Suprapubic skin (tissue), 3 donors: ENCODE results near the gene PHTF2.

Experiments used
- EP300 ChIP-seq: sonication (generic); formaldehyde crosslinking; IDR thresholded peaks from one replicate; pipeline ENCODE4 v1.6.1; 2017; ENCODE audit warnings: antibody characterized with exemption
- TF ChIP-seq, protein P1 (sequence below), 2 donors: fragments of 200-600 bp in 1 of 2; fragments of 450-650 bp in 1 of 2; sonication (generic) in 1 of 2; IDR thresholded peaks; one replicate each; pipeline ENCODE4 v1.5.1; 2016 to 2019; ENCODE audit warnings: antibody characterized with exemption in 2 of 2, mild to moderate bottlenecking in 1 of 2, moderate library complexity in 1 of 2

DNA sequence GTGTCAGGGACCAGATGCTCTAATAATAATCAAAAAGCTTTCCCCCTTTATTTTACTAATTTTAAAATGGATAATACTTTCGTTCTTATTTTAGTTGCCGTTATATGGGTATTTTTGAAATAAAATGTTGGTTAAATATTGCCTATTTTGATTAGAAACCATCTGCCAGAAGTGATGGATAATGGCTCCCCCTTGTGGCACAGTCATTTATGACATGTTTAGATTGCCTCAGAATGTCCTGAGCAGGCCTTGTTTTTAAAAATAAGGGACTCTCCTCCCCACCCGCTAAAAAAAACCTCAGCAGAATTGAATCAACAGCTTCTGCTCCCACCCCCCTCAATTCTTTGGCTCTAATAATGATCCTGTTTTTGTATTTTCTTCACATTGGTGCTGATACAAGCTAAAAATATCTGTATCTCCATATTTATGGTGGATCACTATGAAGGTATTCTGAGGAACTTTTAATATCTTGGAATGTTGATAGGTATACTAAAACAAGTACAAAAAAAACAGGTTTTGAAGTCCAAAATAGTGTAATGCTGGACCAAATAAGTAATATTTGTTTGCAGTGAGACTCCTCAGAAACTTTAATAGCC, 39.2 kb upstream of the PHTF2 start:
- TF ChIP-seq, protein P1, sequence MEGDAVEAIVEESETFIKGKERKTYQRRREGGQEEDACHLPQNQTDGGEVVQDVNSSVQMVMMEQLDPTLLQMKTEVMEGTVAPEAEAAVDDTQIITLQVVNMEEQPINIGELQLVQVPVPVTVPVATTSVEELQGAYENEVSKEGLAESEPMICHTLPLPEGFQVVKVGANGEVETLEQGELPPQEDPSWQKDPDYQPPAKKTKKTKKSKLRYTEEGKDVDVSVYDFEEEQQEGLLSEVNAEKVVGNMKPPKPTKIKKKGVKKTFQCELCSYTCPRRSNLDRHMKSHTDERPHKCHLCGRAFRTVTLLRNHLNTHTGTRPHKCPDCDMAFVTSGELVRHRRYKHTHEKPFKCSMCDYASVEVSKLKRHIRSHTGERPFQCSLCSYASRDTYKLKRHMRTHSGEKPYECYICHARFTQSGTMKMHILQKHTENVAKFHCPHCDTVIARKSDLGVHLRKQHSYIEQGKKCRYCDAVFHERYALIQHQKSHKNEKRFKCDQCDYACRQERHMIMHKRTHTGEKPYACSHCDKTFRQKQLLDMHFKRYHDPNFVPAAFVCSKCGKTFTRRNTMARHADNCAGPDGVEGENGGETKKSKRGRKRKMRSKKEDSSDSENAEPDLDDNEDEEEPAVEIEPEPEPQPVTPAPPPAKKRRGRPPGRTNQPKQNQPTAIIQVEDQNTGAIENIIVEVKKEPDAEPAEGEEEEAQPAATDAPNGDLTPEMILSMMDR (IDR thresholded peaks at IDR 0.05): peak; percentile 67 to 91
- TF ChIP-seq EP300: no peak
